GOT3 (cell line): ENCODE measurements around the gene TERT.
"Not testable (repeated sequence)": the region's sequence is repeated elsewhere in the genome, so short reads cannot be mapped to it uniquely, and the experiment has no call there.

ENCODE experiments used
- DNase-seq: peaks from one replicate; lab custom pipeline; 2025; ENCODE audit warnings: mixed read lengths; lab: John Stamatoyannopoulos, UW

TERT gene

GRCh38 chr5:1294206-1294834 is 548 bp downstream of the TERT start:
- no peak for DNase-seq

DNA sequence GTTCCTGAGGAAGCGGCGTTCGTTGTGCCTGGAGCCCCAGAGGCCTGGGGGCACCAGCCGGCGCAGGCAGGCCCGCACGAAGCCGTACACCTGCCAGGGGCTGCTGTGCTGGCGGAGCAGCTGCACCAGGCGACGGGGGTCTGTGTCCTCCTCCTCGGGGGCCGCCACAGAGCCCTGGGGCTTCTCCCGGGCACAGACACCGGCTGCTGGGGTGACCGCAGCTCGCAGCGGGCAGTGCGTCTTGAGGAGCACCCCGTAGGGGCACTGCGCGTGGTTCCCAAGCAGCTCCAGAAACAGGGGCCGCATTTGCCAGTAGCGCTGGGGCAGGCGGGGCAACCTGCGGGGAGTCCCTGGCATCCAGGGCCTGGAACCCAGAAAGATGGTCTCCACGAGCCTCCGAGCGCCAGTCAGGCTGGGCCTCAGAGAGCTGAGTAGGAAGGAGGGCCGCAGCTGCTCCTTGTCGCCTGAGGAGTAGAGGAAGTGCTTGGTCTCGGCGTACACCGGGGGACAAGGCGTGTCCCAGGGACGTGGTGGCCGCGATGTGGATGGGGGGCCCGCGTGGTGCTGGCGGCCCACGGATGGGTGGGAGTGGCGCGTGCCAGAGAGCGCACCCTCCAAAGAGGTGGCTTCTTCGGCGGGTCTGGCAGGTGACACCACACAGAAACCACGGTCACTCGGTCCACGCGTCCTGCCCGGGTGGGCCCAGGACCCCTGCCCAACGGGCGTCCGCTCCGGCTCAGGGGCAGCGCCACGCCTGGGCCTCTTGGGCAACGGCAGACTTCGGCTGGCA is 1.3 kb downstream of the TERT start:
- DNase-seq: no peak

- no peak for DNase-seq
Measured at GRCh38 chr5:1292846-1293415, 1.9 kb downstream of the TERT start.

DNA sequence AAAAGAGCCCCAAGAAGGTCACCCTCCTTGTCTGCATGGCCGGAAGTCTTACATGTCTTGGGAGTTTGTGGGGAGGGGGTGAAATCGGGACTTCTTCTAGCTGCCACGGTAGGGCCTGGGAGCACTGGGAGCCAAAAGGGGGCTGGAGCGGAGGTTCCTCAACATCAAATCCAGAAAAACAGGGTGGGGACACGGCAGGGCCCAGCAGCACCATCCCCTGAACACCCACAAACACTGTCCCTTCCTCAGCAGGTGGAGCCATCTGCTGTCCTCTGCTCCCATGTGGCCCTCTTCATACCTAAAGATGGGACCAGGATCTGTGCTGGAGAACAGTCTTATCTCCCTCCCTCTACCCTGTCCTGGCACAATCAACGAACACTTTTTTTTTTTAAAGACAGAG is 2.7 kb downstream of the TERT start:
- no peak for DNase-seq

- no peak for DNase-seq
Measured at GRCh38 chr5:1291611-1292080, 3.2 kb downstream of the TERT start.

DNA sequence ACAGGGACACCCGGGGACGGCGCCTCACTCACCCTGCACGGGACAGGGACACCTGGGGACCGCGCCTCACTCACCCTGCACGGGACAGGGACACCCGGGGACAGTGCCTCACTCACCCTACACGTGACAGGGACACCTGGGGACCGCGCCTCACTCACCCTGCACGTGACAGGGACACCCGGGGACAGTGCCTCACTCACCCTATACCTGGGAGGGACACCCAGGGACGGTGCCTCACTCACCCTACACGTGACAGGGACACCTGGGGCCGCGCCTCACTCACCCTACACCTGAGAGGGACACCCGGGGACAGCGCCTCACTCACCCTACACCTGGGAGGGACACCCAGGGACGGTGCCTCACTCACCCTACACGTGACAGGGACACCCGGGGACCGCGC is 3.9 kb downstream of the TERT start:
- not testable (repeated sequence) for DNase-seq

DNA sequence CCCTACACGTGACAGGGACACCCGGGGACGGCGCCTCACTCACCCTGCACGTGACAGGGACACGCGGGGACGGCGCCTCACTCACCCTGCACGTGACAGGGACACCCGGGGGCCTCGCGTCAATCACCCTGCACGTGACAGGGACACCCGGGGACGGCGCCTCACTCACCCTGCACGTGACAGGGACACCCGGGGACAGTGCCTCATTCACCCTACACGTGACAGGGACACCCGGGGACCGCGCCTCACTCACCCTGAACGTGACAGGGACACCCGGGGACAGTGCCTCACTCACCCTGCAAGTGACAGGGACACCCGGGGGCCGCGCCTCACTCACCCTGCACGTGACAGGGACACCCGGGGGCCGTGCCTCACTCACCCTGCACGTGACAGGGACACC is 5.3 kb downstream of the TERT start:
- not testable (repeated sequence) for DNase-seq

DNA sequence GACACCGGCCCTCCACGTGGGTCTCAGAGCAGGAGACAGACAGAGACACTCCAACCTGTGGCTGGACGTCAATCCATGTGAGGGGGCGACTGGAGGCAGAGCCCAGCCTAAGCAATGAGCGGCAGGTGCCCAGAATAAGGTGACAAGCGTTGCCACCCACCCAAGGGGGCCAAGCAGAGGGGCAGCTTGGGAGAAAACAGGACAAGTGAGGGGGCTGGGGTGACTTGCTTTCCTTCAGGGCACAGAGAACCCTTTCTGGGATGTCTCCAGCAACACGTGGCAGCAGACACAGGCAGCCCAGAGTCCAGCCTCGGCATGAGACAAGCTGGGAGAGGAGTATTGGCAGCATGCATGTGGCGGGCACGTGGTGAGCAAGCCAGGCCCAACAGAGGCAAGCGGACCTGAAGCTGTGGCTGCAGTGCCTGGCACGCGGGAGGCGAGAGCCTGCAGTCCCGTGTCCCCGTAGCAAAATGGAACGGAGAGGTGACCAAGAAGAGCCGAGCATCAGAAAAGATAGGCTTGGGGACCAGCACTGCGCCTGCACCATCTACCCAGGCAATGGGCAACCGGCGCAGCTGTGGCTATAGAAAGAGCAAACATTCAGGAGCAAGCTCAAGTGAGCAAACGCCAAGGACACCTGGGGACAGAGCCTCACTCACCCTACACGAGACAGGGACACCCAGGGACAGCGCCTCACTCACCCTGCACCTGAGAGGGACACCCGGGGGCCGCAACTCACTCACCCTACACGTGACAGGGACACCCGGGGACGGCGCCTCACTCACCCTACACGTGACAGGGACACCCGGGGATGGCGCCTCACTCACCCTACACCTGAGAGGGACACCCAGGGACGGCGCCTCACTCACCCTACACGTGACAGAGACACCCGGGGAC is 6.2 kb downstream of the TERT start:
- DNase-seq: no peak

GRCh38 chr5:1285883-1286291 is 9.0 kb downstream of the TERT start:
- no peak for DNase-seq

DNA sequence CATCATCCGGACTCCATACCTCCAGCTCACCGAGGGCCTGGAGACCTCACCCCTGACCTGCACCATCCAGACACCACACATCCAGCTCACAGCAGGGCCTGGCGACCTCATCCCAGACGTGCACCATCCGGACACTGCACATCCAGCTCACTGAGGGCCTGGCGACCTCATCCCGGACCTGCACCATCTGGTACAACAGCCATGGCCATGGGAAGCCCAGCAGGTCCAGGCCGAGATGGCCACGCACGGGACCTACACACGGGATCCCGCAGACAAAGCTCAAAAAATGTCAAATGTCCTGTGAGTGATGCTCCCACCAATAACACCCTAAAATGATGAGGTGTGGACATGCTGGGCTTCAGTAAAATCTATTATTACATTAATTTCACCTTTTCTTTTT is 9.7 kb downstream of the TERT start:
- no peak for DNase-seq

DNA sequence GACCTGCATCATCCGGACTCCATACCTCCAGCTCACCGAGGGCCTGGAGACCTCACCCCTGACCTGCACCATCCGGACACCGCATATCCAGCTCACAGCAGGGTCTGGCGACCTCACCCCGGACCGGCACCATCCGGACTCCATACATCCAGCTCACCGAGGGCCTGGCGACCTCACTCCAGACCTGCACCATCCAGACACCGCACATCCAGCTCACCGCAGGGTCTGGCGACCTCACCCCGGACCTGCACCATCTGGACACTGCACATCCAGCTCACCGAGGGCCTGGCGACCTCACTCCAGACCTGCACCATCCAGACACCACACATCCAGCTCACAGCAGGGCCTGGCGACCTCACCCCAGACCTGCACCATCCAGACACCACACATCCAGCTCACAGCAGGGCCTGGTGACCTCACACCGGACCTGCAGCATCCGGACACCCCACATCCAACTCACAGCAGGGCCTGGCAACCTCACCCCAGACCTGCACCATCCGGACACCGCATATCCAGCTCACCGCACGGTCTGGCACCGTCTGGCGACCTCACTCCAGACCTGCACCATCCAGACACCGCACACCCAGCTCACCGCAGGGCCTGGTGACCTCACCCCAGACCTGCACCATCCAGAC is 10.4 kb downstream of the TERT start:
- not testable (repeated sequence) for DNase-seq

DNA sequence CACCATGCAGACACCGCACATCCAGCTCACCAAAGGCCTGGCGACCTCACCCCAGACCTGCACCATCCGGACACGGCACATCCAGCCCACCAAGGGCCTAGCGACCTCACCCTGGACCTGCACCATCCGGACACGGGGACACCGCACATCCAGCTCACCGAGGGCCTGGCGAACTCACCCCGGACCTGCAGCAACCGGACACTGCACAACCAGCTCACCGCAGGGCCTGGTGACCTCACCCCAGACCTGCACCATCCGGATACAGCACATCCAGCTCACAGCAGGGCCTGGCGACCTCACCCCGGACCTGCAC is 11.2 kb downstream of the TERT start:
- not testable (repeated sequence) for DNase-seq

- not testable (repeated sequence) for DNase-seq
Measured at GRCh38 chr5:1282993-1283728, 11.7 kb downstream of the TERT start.

- DNase-seq: no peak
Measured at GRCh38 chr5:1282131-1282992, 12.5 kb downstream of the TERT start.

DNA sequence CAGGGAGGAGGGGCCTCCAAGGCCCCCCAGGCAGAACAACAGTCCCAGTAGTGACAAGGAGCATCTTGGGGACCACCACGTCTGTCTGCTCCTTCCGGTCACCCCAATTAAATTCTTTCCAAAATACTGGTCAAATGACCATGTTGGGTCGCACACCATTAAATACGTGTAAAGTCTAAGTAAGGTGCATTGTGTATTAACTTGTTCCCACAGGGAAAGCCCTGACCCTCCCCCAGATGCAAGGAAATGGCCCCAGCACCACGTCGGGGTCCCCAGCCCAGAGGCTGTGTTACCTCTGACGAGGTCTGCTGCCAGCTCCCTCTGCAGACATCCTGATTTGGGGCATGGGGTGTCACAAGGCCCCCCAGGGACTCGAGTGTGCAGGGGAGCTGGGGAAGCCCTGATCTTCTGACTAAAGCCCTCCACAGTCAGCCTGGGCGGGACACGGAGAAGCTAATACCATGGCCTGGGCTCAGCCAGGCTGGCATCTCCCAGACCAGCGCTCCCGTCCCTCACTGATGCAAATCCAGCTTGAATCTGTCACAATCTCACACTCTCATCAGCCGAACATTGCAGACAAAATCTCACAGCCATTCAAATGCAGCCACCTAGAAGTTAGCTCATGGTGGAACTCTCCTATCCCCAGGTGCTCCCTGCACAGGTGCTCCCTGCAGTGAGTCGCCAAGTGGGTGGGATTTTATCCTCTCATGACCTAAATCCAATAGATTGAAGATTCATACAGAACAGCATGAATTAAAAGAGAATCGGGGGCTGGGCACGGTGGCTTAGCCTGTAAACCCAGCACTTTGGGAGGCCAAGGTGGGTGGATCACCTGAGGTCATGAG is 13.6 kb downstream of the TERT start:
- no peak for DNase-seq

GRCh38 chr5:1280177-1281037 is 14.5 kb downstream of the TERT start:
- no peak for DNase-seq

GRCh38 chr5:1279443-1280151 is 15.3 kb downstream of the TERT start:
- DNase-seq: no peak
